ENCODE data around the gene MTUS2.

The MTUS2 gene

DNA sequence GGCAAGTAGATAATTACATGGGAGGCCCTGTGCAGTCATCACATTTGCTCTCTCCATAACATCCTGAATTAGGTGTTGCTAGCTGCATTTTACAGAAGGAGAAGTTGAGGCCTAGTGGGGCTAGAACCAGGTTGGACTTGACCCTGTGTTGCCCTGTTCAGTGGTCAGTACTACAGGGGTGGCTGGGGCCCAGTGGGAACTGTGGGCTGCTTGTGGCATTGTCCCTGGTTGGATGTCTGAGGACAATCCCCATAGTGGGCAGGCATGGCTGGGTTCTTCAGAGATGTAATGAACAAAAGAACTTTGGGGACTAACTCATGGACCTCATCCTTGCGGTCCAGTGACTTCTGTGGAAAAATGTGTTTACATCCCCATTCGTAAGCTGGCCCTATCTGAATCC, 38.9 kb downstream of the MTUS2 start:
- 89% methylated on average over 2 of the region's 2 CpGs for WGBS
- Histone ChIP-seq H3K27me3 (ENCODE audit: insufficient read depth, low read length) (no peaks in the 10 kb centered on the region), H3K27ac (ENCODE audit: low read depth, low read length) (no peak overlapping the region), H3K4me1 (ENCODE audit: insufficient read depth, low read length) (no peaks in the 10 kb centered on the region), H3K36me3 (ENCODE audit: insufficient read depth, low read length) (no peaks in the 10 kb centered on the region), H3K9me3 (ENCODE audit: insufficient read depth, low read depth, low read length) (peaks cover 57% of the 10 kb centered on the region), H3K9ac (ENCODE audit: low read depth, low read length) (no peak overlapping the region), H3K4me3 (ENCODE audit: low read length) (no peak overlapping the region)

DNA sequence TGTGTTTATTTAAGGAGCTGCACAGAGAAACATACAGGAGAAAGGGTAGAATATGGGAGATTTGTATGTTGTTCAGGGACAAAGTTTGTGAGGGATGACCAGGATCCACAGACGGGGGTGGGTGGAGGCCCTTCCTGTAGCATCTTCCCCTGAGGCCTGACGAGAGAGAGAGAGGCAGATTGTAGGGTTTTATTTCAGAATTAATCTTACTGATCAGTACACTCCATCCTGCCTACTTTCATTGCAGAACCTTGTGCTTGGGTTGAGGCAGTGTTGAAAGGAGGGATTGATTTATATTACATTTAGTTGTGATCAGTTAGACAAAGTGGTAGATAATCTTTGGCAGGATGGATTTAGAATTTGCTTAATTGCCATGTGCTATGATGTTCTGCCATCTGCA, 39.6 kb downstream of the MTUS2 start:
- WGBS = 68% methylated on average over 1 of the region's 2 CpGs

DNA sequence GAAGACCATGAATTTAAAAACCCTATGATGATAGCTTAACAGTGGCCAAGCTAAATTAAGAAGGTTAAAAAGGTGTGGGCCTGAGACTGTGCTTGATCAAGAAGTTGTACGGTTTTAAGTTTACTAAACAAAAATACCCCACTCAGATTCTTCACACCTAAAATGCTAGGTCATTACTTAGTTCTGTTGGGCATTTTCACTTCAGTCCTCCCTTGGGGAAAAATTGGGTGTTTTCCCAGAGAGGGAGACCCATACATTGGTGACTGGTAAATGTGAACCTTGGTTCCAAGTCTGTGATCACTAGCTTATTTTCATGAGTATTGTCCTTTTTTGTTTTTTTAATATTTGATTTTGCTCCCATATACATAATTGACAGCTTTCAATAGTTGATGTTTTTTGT, 44.4 kb downstream of the MTUS2 start:
- H3K9ac ChIP-seq (ENCODE audit: low read depth, low read length) = no peak overlapping the region
- no CpG with 5 or more reads among the region's 1 CpG for WGBS
- peaks cover 57% of the 10 kb centered on the region for H3K9me3 ChIP-seq (ENCODE audit: insufficient read depth, low read depth, low read length)
- H3K27ac ChIP-seq (ENCODE audit: low read depth, low read length) = no peak overlapping the region
- no peak overlapping the region for H3K4me3 ChIP-seq (ENCODE audit: low read length)
- H3K27me3 ChIP-seq (ENCODE audit: insufficient read depth, low read length) = no peaks in the 10 kb centered on the region
- no peaks in the 10 kb centered on the region for H3K36me3 ChIP-seq (ENCODE audit: insufficient read depth, low read length)
- no peaks in the 10 kb centered on the region for H3K4me1 ChIP-seq (ENCODE audit: insufficient read depth, low read length)

More for the DNA sequence above, 39.6 kb downstream of the MTUS2 start:
- no peak overlapping the region for H3K9ac ChIP-seq (ENCODE audit: low read depth, low read length)
- H3K9me3 ChIP-seq (ENCODE audit: insufficient read depth, low read depth, low read length) = peaks cover 60% of the 10 kb centered on the region
- H3K27me3 ChIP-seq (ENCODE audit: insufficient read depth, low read length) = no peaks in the 10 kb centered on the region
- no peak overlapping the region for H3K4me3 ChIP-seq (ENCODE audit: low read length)
- no peak overlapping the region for H3K27ac ChIP-seq (ENCODE audit: low read depth, low read length)
- no peaks in the 10 kb centered on the region for H3K36me3 ChIP-seq (ENCODE audit: insufficient read depth, low read length)
- H3K4me1 ChIP-seq (ENCODE audit: insufficient read depth, low read length) = no peaks in the 10 kb centered on the region

DNA sequence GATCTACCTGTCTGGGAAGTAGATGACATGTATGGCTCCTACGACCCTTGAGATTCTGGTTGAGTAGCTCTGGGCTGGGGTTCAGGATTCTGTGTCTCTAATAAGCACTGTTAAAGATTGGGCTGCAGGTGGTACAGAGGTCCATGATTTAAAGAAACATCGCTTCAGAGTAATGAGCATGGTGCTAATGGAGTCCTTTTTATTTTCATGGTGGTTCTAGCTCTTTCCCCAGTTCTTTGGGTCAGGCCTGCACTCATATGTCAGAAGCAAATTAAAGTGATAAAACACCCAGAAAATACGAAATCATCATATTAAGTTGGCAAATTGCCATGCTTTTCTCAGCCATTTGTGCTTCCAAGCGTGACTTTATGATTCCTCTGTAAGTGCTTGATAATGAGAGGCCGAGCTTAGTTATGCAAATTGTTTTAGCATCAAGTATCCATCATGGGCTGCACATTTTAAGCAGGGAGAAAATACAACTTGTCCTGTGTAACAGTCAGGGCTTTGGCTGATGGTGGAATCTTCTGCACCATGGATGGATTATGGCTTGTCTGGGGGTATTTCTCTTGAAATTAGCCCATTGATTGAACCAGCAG, 45.1 kb downstream of the MTUS2 start:
- 82% methylated on average over 5 of the region's 5 CpGs for WGBS
- H3K9me3 ChIP-seq (ENCODE audit: insufficient read depth, low read depth, low read length) = peaks cover 62% of the 10 kb centered on the region
- H3K4me1 ChIP-seq (ENCODE audit: insufficient read depth, low read length) = no peaks in the 10 kb centered on the region
- H3K4me3 ChIP-seq (ENCODE audit: low read length) = no peak overlapping the region
- no peaks in the 10 kb centered on the region for H3K36me3 ChIP-seq (ENCODE audit: insufficient read depth, low read length)
- H3K9ac ChIP-seq (ENCODE audit: low read depth, low read length) = no peak overlapping the region
- H3K27me3 ChIP-seq (ENCODE audit: insufficient read depth, low read length) = no peaks in the 10 kb centered on the region
- H3K27ac ChIP-seq (ENCODE audit: low read depth, low read length) = no peak overlapping the region

DNA sequence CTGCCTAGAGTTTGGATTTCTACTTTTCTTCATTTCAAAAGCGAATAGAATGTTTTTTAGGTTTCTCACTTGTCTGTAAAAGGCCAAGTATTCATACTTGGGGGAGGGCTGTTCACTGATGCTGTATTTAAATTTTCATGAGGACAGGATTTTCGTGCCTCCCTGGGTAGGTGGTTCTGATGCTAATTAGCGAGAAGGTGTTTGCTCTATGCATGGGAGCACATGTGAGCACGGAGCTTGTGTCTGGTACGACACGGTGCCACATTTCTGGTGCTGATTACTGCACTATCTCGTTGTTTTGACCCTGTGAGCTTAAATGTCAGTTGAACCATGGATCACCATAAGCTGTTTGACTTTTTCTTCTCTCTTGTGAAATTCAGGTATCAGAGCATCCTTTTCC, 45.8 kb downstream of the MTUS2 start:
- WGBS = 75% methylated on average over 7 of the region's 7 CpGs
- no peaks in the 10 kb centered on the region for H3K4me1 ChIP-seq (ENCODE audit: insufficient read depth, low read length)
- H3K36me3 ChIP-seq (ENCODE audit: insufficient read depth, low read length) = no peaks in the 10 kb centered on the region
- no peaks in the 10 kb centered on the region for H3K27me3 ChIP-seq (ENCODE audit: insufficient read depth, low read length)
- H3K9me3 ChIP-seq (ENCODE audit: insufficient read depth, low read depth, low read length) = peaks cover 62% of the 10 kb centered on the region
- H3K4me3 ChIP-seq (ENCODE audit: low read length) = no peak overlapping the region
- no peak overlapping the region for H3K9ac ChIP-seq (ENCODE audit: low read depth, low read length)
- H3K27ac ChIP-seq (ENCODE audit: low read depth, low read length) = no peak overlapping the region

DNA sequence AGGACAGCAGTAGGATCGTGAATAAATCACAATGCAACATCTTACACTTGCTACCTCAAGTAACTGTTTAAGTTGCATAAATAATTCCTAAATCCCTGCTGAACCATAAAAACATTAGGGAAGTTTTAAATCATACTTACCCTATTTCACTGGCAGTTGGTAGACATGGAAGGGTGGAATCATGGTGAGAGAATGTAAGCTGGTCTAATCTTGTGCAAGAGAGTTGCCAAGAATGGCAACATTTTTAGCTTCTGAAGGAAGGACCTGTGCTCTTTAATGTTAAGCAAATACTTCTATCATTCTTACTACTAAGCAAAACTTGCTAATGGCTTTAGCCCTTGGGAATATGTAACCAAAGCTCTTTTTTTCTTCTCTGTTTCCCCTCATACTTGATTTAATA, 46.8 kb downstream of the MTUS2 start:
- Histone ChIP-seq H3K9ac (ENCODE audit: low read depth, low read length) (no peak overlapping the region), H3K9me3 (ENCODE audit: insufficient read depth, low read depth, low read length) (peaks cover 62% of the 10 kb centered on the region), H3K4me1 (ENCODE audit: insufficient read depth, low read length) (no peaks in the 10 kb centered on the region), H3K27me3 (ENCODE audit: insufficient read depth, low read length) (no peaks in the 10 kb centered on the region), H3K36me3 (ENCODE audit: insufficient read depth, low read length) (no peaks in the 10 kb centered on the region), H3K27ac (ENCODE audit: low read depth, low read length) (no peak overlapping the region), H3K4me3 (ENCODE audit: low read length) (no peak overlapping the region)
- 83% methylated on average over 1 of the region's 1 CpG for WGBS

DNA sequence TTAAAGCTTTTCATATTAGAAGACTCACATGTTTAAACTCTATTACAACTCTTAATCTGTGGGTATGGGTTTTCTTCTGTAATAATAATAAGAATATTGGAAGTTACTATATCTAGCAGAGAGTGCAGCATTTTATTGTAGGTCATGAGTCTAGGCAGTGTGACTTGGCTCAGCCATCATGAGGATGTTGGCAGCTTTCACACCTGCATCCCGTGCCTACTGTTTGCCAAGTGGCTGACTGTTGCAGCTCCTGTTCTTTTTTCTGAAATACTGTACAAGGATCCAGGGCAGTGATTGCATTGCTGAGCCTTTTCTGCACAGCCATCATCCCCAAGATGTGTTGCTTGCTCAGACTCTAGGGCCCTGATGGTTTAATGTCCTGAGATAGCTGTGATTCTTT, 47.4 kb downstream of the MTUS2 start:
- 84% methylated on average over 1 of the region's 1 CpG for WGBS
- Histone ChIP-seq H3K27me3 (ENCODE audit: insufficient read depth, low read length) (no peaks in the 10 kb centered on the region), H3K9ac (ENCODE audit: low read depth, low read length) (no peak overlapping the region), H3K4me1 (ENCODE audit: insufficient read depth, low read length) (no peaks in the 10 kb centered on the region), H3K36me3 (ENCODE audit: insufficient read depth, low read length) (no peaks in the 10 kb centered on the region), H3K9me3 (ENCODE audit: insufficient read depth, low read depth, low read length) (peaks cover 67% of the 10 kb centered on the region), H3K27ac (ENCODE audit: low read depth, low read length) (no peak overlapping the region), H3K4me3 (ENCODE audit: low read length) (no peak overlapping the region)

DNA sequence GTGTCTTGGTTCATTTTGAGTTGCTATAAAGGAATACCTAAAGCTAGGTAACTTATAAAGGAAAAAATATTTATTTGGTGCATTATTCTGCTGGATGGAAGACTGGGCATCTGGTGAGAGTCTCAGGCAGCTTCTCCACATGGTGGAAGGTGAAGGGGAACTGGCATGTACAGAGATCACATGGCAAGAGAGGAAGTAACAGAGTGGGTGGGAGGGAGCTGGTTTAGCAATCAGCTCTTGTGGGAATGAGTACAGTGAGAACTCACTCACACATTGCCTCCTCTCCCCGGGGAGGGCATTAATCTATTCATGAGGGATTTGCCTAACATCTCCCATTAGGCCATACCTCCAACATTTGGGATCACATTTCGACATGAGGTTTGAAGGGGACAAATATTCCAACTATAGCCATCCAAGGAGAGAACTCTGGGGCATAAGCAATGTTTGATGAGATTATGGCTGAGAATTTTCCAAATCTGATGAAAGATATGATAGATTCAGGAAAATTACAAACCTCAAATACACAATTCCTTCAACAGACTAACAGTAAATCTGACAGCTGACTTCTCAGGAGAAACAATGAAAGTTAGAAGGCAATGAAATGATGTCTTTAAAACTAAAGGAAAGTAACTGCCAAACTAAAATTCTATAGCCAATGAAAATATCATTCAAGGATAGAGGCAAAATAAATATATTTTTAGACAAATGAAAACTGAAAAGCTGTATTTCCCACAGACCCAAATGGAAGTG, 52.5 kb downstream of the MTUS2 start:
- 44% methylated on average over 1 of the region's 2 CpGs for WGBS
- Histone ChIP-seq H3K9me3 (ENCODE audit: insufficient read depth, low read depth, low read length) (peaks cover 82% of the 10 kb centered on the region), H3K9ac (ENCODE audit: low read depth, low read length) (no peak overlapping the region), H3K4me3 (ENCODE audit: low read length) (no peak overlapping the region), H3K27ac (ENCODE audit: low read depth, low read length) (no peak overlapping the region), H3K36me3 (ENCODE audit: insufficient read depth, low read length) (no peaks in the 10 kb centered on the region), H3K4me1 (ENCODE audit: insufficient read depth, low read length) (no peaks in the 10 kb centered on the region), H3K27me3 (ENCODE audit: insufficient read depth, low read length) (no peaks in the 10 kb centered on the region)

DNA sequence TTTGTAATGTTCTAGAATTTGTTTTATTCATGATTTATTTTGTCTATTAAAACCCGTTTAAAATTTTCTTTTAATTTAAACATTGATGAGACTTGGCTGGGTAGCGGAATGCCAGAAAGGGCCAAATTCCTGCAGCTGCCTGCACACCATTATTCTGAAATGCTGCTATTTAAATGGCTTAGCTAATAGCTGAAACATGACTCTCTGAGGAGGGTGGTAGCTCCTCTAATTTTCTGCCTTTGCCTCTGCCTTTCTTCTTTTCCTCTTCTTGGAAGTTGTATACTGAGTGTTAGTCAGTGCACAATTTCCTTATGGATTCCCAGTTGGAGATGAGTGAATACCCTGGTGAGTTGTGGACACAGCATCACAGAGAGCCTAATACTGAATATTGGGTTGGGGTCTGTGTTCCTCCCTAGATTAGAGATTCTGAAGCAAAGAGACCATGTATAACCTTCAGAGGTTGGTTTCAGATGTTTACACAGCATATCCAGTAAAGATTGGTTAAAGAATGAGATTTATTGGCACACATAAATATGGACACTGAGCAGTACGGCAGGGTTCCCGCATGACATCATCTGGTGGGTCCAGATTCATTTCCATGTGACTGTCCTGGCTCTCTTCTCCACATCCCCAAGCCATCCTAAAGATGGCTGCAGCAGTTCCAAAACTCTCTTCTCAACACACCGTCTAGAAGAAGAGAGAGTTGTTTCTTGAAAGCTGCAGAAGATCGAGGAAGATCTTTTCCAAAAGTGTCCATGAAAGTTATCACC, 55.9 kb downstream of the MTUS2 start:
- no peak overlapping the region for H3K27ac ChIP-seq (ENCODE audit: low read depth, low read length)
- H3K9ac ChIP-seq (ENCODE audit: low read depth, low read length) = no peak overlapping the region
- no peaks in the 10 kb centered on the region for H3K36me3 ChIP-seq (ENCODE audit: insufficient read depth, low read length)
- no peak overlapping the region for H3K4me3 ChIP-seq (ENCODE audit: low read length)
- H3K9me3 ChIP-seq (ENCODE audit: insufficient read depth, low read depth, low read length) = peaks cover 71% of the 10 kb centered on the region
- 91% methylated on average over 6 of the region's 6 CpGs for WGBS
- H3K27me3 ChIP-seq (ENCODE audit: insufficient read depth, low read length) = no peaks in the 10 kb centered on the region
- H3K4me1 ChIP-seq (ENCODE audit: insufficient read depth, low read length) = no peaks in the 10 kb centered on the region

DNA sequence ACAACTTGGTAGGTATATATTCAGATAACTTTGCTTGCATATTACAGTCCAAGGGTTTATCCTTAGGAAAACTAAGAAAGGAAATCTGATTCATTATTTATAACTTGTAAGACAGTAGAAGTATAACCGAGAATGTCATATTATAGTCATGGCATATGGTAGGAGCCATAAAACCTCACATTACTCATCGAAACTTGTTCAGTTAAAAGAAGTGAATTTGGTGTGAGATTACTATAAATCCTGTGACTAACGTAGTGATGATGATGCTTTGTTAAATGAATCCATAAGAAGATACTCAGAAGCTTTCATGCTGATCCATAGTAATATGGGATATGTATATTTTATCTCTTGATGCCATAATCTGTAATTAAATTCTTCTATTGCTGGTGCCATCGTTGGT, 57.3 kb downstream of the MTUS2 start:
- 73% methylated on average over 3 of the region's 4 CpGs for WGBS
- Histone ChIP-seq H3K4me3 (ENCODE audit: low read length) (no peak overlapping the region), H3K9ac (ENCODE audit: low read depth, low read length) (no peak overlapping the region), H3K36me3 (ENCODE audit: insufficient read depth, low read length) (no peaks in the 10 kb centered on the region), H3K27ac (ENCODE audit: low read depth, low read length) (no peak overlapping the region), H3K4me1 (ENCODE audit: insufficient read depth, low read length) (no peaks in the 10 kb centered on the region), H3K27me3 (ENCODE audit: insufficient read depth, low read length) (no peaks in the 10 kb centered on the region), H3K9me3 (ENCODE audit: insufficient read depth, low read depth, low read length) (peaks cover 70% of the 10 kb centered on the region)

DNA sequence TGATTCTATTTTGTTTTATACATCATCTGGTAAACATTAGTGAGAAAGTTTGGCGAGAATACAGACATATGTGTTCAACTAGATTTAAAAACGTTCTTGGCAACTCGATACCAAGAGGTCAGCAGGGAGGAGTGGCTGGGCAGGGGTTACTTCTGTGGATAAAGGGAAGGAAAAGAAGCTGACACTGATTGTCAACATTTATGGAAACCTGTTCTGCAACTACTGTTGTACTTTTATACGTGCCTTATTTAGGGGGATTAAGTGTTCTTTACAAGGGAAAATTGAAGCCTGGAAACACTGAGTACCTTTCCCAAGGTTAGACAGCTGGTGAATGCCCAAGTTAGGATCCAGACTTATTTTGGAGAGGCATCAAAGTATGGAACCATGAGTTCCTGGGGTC, 65.0 kb downstream of the MTUS2 start:
- Histone ChIP-seq H3K36me3 (ENCODE audit: insufficient read depth, low read length) (no peaks in the 10 kb centered on the region), H3K27ac (ENCODE audit: low read depth, low read length) (no peak overlapping the region), H3K9ac (ENCODE audit: low read depth, low read length) (no peak overlapping the region), H3K27me3 (ENCODE audit: insufficient read depth, low read length) (no peaks in the 10 kb centered on the region), H3K9me3 (ENCODE audit: insufficient read depth, low read depth, low read length) (peaks cover 41% of the 10 kb centered on the region), H3K4me3 (ENCODE audit: low read length) (no peak overlapping the region), H3K4me1 (ENCODE audit: insufficient read depth, low read length) (no peaks in the 10 kb centered on the region)
- 66% methylated on average over 4 of the region's 4 CpGs for WGBS

All from HUES64 (cell line).